Karpas-422 (cell line): ENCODE results near the gene FZD7. TPM values are rescaled to one million over a fixed set of nuclear protein-coding genes. Genes with fewer than 3 reads are reported as not detected.

ENCODE experiments used
- DNase-seq: peaks from one replicate; pipeline ENCODE4 v3.0.0-alpha.2; 2015
- H2AFZ ChIP-seq: fragments of 200-600 bp; sonication (generic); 2 replicates; pipeline ENCODE4 v1.6.1; 2014; ENCODE audit warnings: antibody characterized with exemption, low read length, mixed read lengths
- H3K27ac ChIP-seq: fragments of 200-600 bp; sonication (generic); 2 replicates; pipeline ENCODE4 v1.5.1; 2014; ENCODE audit warnings: mild to moderate bottlenecking, low read length, moderate library complexity
- H3K27me3 ChIP-seq: fragments of 200-600 bp; sonication (generic); 2 replicates; pipeline ENCODE4 v1.6.1; 2014; ENCODE audit warnings: low read length, mixed read lengths
- H3K36me3 ChIP-seq: fragments of 200-600 bp; sonication (generic); 2 replicates; pipeline ENCODE4 v1.6.1; 2014; ENCODE audit warnings: low read length, mixed read lengths; ENCODE audit not compliant: insufficient read depth
- H3K4me1 ChIP-seq: fragments of 200-600 bp; sonication (generic); 2 replicates; pipeline ENCODE4 v1.6.1; 2014; ENCODE audit warnings: mild to moderate bottlenecking, low read length, mixed read lengths
- H3K4me2 ChIP-seq: fragments of 200-600 bp; sonication (generic); 2 replicates; pipeline ENCODE4 v1.6.1; 2014; ENCODE audit warnings: low read length, low read depth, mild to moderate bottlenecking; ENCODE audit not compliant: poor library complexity, severe bottlenecking
- H3K4me3 ChIP-seq: fragments of 200-600 bp; sonication (generic); 2 replicates; pipeline ENCODE4 v1.5.1; 2014; ENCODE audit warnings: mild to moderate bottlenecking, antibody characterized with exemption, low read length, mixed read lengths
- H3K79me2 ChIP-seq: fragments of 200-600 bp; sonication (generic); 2 replicates; pipeline ENCODE4 v1.6.1; 2014; ENCODE audit warnings: mild to moderate bottlenecking, low read length, mixed read lengths
- H3K9ac ChIP-seq: fragments of 200-600 bp; sonication (generic); 2 replicates; pipeline ENCODE4 v1.6.0; 2014; ENCODE audit warnings: low read length
- H3K9me2 ChIP-seq: fragments of 200-600 bp; sonication (generic), shearing (Covaris generic); replicated peaks from 2 replicates; pipeline ENCODE4 v1.6.0; 2014; ENCODE audit warnings: mild to moderate bottlenecking, low read length, moderate library complexity; ENCODE audit not compliant: insufficient read depth
- H3K9me3 ChIP-seq: fragments of 300-700, 200-600 bp; sonication (generic); 2 replicates; pipeline ENCODE4 v1.6.1; 2014; ENCODE audit warnings: low read length, mixed read lengths
- H4K20me1 ChIP-seq: fragments of 200-600 bp; sonication (generic); 2 replicates; pipeline ENCODE4 v1.6.1; 2014; ENCODE audit warnings: mild to moderate bottlenecking, antibody characterized with exemption, low read length, low read depth; ENCODE audit not compliant: insufficient read depth
- total RNA-seq: library from RNA; depleted of rRNA; stranded (reverse); fragments of >200 nt; shearing (Covaris generic); gene quantifications from 2 replicates; pipeline ENCODE4 v1.2.3, GENCODE V29; 2014; ENCODE audit warnings: low replicate concordance

Gene FZD7
- total RNA-seq, 1 experiment from 2014 or later = 10.2 TPM

DNA sequence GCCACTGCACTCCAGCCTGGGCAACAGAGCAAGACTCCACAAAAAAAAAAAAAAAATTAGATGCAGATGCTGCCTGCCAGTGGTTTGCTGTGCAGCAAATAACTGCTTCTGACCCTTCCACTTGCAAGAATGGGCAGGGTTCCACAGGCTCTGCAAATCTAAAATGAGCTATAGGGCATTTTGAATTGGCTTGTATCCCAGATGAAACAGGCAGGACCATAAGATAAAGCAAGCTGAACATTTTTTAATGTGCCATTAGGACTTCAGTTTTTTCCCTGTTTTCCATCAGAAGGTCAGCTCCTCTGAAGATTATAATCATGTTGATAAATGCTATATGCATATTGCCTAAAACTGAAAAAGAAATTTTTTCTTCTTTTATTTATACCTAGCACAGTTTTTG is 15.7 kb upstream of the FZD7 start:
- Histone ChIP-seq H2AFZ (no peak overlapping the region), H3K4me1 (peaks cover 8% of the 10 kb centered on the region), H3K79me2 (no peaks in the 10 kb centered on the region), H4K20me1 (no peaks in the 10 kb centered on the region), H3K4me3 (no peak overlapping the region), H3K9ac (no peak overlapping the region), H3K4me2 (no peak overlapping the region), H3K27me3 (no peaks in the 10 kb centered on the region), H3K9me3 (no peaks in the 10 kb centered on the region), H3K36me3 (no peaks in the 10 kb centered on the region), H3K9me2 (no peaks in the 10 kb centered on the region), H3K27ac (no peak overlapping the region)
- DNase-seq = no peak

DNA sequence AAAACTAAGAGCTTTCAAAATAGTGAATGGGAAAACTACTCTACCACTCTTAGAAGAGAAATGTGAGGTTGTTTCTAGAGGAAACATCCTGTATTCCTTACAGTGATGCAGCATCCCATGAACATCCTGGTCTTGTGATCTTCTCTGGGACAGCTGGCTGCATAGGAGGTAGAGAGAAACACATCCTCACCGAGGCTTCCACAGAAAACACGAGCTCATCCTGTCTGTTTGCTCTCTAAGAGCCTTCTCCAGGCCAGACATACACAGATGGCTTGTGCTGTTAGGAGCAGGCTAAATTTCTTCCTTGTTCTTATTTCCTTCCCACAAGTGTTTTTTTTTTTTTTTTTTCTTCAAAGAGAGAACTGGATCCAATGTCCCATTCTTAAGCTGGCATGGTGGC is 14.7 kb upstream of the FZD7 start:
- Histone ChIP-seq H3K9ac (no peak overlapping the region), H3K9me3 (no peaks in the 10 kb centered on the region), H4K20me1 (no peaks in the 10 kb centered on the region), H3K27ac (no peak overlapping the region), H3K9me2 (no peaks in the 10 kb centered on the region), H3K27me3 (no peaks in the 10 kb centered on the region), H3K36me3 (no peaks in the 10 kb centered on the region), H3K4me1 (peaks cover 8% of the 10 kb centered on the region), H2AFZ (no peak overlapping the region), H3K4me2 (no peak overlapping the region), H3K4me3 (no peak overlapping the region), H3K79me2 (no peaks in the 10 kb centered on the region)
- no peak for DNase-seq

DNA sequence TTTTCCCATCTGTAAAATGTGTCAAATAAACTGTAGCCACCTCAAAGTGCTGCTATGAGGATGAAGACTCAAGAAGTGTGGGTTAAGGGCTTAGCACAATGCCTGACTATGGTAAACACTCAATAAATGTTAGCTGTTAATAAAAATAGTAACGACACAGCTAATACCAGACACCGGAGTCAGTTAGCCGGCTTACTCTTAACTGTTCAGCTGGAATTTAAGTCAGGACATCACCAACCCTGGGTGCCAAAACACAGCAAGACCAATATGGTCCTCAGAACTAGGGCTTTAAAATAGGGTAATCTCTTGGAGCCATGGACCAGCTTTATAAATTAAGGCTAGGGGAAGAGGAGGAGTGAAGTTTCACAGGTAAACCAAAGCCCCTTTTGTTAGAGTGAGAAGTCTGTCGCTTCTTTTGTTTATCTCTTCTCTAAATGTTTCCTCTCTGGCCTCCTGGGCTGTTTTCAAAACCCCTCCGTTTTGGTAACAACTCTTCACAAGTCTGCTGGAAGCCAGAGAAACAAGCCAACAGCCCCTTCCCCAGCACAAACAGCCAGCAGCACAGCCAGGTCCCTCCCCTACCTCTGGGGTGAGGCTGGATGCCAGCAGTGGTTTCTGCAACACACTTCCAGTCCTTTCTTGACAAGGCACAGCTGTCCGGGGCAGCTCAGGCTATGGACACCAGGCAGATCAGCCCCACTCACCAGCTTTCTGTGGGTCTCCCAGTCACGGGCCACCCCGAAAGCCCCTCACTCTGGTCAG is 13.8 kb upstream of the FZD7 start:
- Histone ChIP-seq H3K9me3 (no peaks in the 10 kb centered on the region), H3K27ac (no peak overlapping the region), H3K79me2 (no peaks in the 10 kb centered on the region), H3K9me2 (no peaks in the 10 kb centered on the region), H3K4me3 (no peak overlapping the region), H3K36me3 (no peaks in the 10 kb centered on the region), H3K4me2 (no peak overlapping the region), H4K20me1 (no peaks in the 10 kb centered on the region), H2AFZ (no peak overlapping the region), H3K9ac (no peak overlapping the region), H3K4me1 (no peaks in the 10 kb centered on the region), H3K27me3 (no peaks in the 10 kb centered on the region)
- no peak for DNase-seq

DNA sequence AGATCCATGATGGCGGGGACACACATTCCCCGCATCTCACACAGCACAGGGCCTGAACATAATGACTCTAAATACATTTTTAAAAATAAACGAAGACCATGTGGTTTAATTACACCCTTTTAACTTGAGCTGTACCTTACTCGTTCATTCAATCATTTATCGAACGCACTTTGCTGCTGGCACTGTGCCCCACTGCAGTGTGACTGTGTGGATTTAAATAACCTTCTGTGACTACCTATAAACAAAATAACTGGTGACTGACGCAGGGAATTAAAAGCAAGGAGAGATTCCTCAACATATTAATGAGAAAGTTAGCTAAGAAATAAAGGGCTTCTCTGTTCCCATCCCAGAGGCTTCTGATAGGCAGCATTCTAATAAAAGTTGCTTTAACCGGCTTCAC is 10.9 kb upstream of the FZD7 start:
- no peaks in the 10 kb centered on the region for H3K79me2 ChIP-seq
- no peaks in the 10 kb centered on the region for H3K4me1 ChIP-seq
- DNase-seq = no peak
- H3K9ac ChIP-seq = no peak overlapping the region
- no peak overlapping the region for H3K4me3 ChIP-seq
- no peaks in the 10 kb centered on the region for H4K20me1 ChIP-seq
- no peak overlapping the region for H3K27ac ChIP-seq
- H2AFZ ChIP-seq = no peak overlapping the region
- no peaks in the 10 kb centered on the region for H3K9me3 ChIP-seq
- H3K27me3 ChIP-seq = no peaks in the 10 kb centered on the region
- no peaks in the 10 kb centered on the region for H3K36me3 ChIP-seq
- H3K4me2 ChIP-seq = no peak overlapping the region
- H3K9me2 ChIP-seq = no peaks in the 10 kb centered on the region

DNA sequence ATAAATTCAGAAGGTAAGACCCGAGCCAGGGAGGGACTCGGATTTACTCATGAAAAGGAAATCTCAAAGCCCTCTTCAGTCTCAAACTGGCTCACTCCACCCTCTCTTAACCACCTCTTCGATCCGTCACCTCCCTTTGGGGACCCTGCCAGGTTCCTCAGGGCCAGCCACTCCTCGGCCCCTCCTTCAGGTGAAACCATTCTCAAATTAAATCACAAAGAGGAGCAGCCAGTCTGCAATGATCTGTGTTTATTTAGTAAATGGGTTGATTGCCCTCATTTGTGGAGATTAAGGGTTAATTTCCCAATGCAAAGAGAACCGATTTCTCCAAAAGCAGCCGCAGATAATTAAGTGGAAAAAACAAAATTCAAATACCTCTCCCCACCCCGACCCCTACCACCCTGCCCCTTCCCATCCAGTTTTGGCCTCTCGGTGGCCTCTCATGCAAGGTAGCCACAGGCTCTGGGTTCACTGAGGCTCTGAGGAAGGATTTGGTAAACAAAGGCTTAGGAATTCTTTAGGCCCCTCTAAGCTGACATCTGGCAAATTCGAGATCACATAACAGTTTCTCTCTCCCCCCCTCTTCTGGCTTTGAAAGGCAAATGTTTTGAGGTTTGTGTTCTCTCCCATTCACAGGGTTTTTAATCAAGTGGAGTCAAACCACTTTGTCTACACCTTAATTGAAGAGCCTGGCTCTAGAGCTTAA is 10.3 kb upstream of the FZD7 start:
- Histone ChIP-seq H4K20me1 (no peaks in the 10 kb centered on the region), H3K27me3 (no peaks in the 10 kb centered on the region), H3K79me2 (no peaks in the 10 kb centered on the region), H3K9me2 (no peaks in the 10 kb centered on the region), H2AFZ (no peak overlapping the region), H3K27ac (no peak overlapping the region), H3K4me1 (no peaks in the 10 kb centered on the region), H3K9me3 (no peaks in the 10 kb centered on the region), H3K36me3 (no peaks in the 10 kb centered on the region), H3K4me3 (no peak overlapping the region), H3K4me2 (no peak overlapping the region), H3K9ac (no peak overlapping the region)
- DNase-seq = no peak

DNA sequence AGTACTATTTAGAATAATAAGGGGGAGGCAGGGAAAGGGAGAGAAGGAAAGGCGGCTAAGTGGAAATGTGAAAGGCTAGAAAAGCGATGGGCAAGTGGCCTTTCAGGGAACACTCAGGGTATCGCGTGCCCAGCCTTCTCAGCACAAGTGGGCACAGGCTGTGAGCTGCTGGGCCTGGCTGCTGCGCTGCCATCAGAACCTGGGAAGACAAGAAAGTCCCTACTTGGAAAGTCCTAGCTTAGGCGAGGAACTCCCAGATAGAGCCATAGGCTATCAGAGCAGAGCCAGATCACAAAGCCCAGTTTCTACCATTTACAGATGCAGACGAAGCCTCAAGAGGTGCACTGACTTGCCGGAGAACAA is 9.8 kb upstream of the FZD7 start:
- no peak overlapping the region for H3K4me3 ChIP-seq
- no peak overlapping the region for H3K9ac ChIP-seq
- H3K27me3 ChIP-seq = no peaks in the 10 kb centered on the region
- no peaks in the 10 kb centered on the region for H4K20me1 ChIP-seq
- H3K9me3 ChIP-seq = no peaks in the 10 kb centered on the region
- H3K4me2 ChIP-seq = no peak overlapping the region
- no peaks in the 10 kb centered on the region for H3K4me1 ChIP-seq
- DNase-seq = no peak
- H3K9me2 ChIP-seq = no peaks in the 10 kb centered on the region
- no peak overlapping the region for H3K27ac ChIP-seq
- no peaks in the 10 kb centered on the region for H3K36me3 ChIP-seq
- no peak overlapping the region for H2AFZ ChIP-seq
- H3K79me2 ChIP-seq = no peaks in the 10 kb centered on the region

DNA sequence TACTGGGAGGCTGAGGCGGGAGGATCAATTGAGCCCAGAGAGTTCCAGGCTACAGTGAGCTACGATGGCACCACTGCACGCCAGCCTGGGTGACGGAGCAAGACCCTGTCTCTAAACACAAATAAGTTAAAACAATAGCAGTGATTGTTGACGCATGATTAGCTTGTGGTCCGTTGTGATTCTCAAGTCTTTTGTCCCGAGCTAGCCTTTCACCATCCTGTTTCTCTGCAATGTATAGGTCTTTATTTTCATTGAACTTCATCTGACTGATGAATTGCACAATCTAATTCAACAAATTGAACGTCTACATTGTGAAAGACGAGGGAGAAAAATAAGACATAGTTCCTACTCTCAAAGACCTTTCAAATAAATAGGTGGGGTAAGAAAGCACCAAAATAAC is 8.8 kb upstream of the FZD7 start:
- Histone ChIP-seq H3K27me3 (no peaks in the 10 kb centered on the region), H3K4me3 (no peak overlapping the region), H4K20me1 (no peaks in the 10 kb centered on the region), H3K36me3 (no peaks in the 10 kb centered on the region), H3K4me1 (no peaks in the 10 kb centered on the region), H3K9ac (no peak overlapping the region), H3K4me2 (no peak overlapping the region), H3K9me3 (no peaks in the 10 kb centered on the region), H2AFZ (no peak overlapping the region), H3K79me2 (no peaks in the 10 kb centered on the region), H3K9me2 (no peaks in the 10 kb centered on the region), H3K27ac (no peak overlapping the region)
- DNase-seq = no peak

DNA sequence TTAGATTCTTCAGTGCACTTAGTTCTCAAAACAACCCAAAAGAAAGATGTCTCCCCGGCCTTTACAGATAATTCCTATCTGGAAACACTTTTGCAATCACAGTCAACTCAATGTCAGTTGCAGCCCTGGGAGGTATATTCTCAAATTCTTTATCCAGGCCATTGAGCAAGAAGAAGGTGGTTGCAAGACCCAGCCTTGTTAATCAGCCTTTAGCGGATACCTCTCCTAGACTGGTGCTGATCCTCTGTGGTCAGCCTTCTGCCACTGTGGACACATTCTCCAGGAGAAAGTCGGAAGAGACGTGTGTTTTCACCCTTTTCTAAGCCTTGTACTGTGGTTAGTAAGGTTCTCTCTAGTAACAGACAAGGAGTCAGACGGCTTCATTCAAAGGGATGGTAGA is 7.8 kb upstream of the FZD7 start:
- H3K36me3 ChIP-seq = no peaks in the 10 kb centered on the region
- no peak overlapping the region for H3K4me2 ChIP-seq
- H3K9ac ChIP-seq = no peak overlapping the region
- no peak overlapping the region for H2AFZ ChIP-seq
- H3K27me3 ChIP-seq = no peaks in the 10 kb centered on the region
- H3K27ac ChIP-seq = no peak overlapping the region
- no peak overlapping the region for H3K4me3 ChIP-seq
- no peaks in the 10 kb centered on the region for H3K9me3 ChIP-seq
- DNase-seq = no peak
- H3K9me2 ChIP-seq = no peaks in the 10 kb centered on the region
- H3K4me1 ChIP-seq = no peaks in the 10 kb centered on the region
- no peaks in the 10 kb centered on the region for H4K20me1 ChIP-seq
- H3K79me2 ChIP-seq = no peaks in the 10 kb centered on the region
